Pulmonary artery endothelial cell (primary cell): ENCODE measurements around the gene IQGAP2. TPM values are rescaled to one million over a fixed set of nuclear protein-coding genes. Genes with fewer than 3 reads are reported as not detected.

ENCODE experiments used
- DNase-seq: peaks from one replicate; pipeline ENCODE4 v3.0.0-alpha.2; 2011; ENCODE audit warnings: low read depth, low spot score
- total RNA-seq: library from RNA; depleted of rRNA; stranded (reverse); fragments of >200 nt; gene quantifications from 2 replicates; pipeline ENCODE4 v1.2.3, GENCODE V29; 2014

Gene IQGAP2
- total RNA-seq, 1 donor from 2014 or later = 4.4 TPM

GRCh38 chr5:76683816-76684731 is 281.0 kb downstream of the IQGAP2 start:
- no peak for DNase-seq

- no peak for DNase-seq
Measured at GRCh38 chr5:76684756-76685519, 281.9 kb downstream of the IQGAP2 start.

- DNase-seq = no peak
Measured at GRCh38 chr5:76685704-76686103, 282.6 kb downstream of the IQGAP2 start.

GRCh38 chr5:76688212-76688611 is 285.1 kb downstream of the IQGAP2 start:
- DNase-seq = no peak

- DNase-seq = no peak
Measured at GRCh38 chr5:76688836-76689235, 285.8 kb downstream of the IQGAP2 start.

- DNase-seq = peak; percentile 61
Measured at GRCh38 chr5:76689321-76690036, 286.4 kb downstream of the IQGAP2 start.

- no peak for DNase-seq
Measured at GRCh38 chr5:76690037-76690679, 287.1 kb downstream of the IQGAP2 start.

- peak; percentile 37 for DNase-seq
Measured at GRCh38 chr5:76690704-76691466, 287.8 kb downstream of the IQGAP2 start.

- DNase-seq = peak; percentile 93
Measured at GRCh38 chr5:76691467-76692273, 288.6 kb downstream of the IQGAP2 start.

GRCh38 chr5:76692274-76692540 is 289.1 kb downstream of the IQGAP2 start:
- DNase-seq = no peak

- DNase-seq = no peak
Measured at GRCh38 chr5:76692651-76693050, 289.6 kb downstream of the IQGAP2 start.

- no peak for DNase-seq
Measured at GRCh38 chr5:76693141-76693540, 290.1 kb downstream of the IQGAP2 start.

- no peak for DNase-seq
Measured at GRCh38 chr5:76694317-76694716, 291.2 kb downstream of the IQGAP2 start.

- no peak for DNase-seq
Measured at GRCh38 chr5:76695346-76695745, 292.3 kb downstream of the IQGAP2 start.

GRCh38 chr5:76696251-76696650 is 293.2 kb downstream of the IQGAP2 start:
- peak; percentile 78 for DNase-seq

- DNase-seq = no peak
Measured at GRCh38 chr5:76697670-76698069, 294.6 kb downstream of the IQGAP2 start.

GRCh38 chr5:76700571-76700970 is 297.5 kb downstream of the IQGAP2 start:
- no peak for DNase-seq

- DNase-seq = no peak
Measured at GRCh38 chr5:76701298-76701697, 298.2 kb downstream of the IQGAP2 start.

- DNase-seq = no peak
Measured at GRCh38 chr5:76703707-76704106, 300.6 kb downstream of the IQGAP2 start.

GRCh38 chr5:76704131-76704663 is 301.1 kb downstream of the IQGAP2 start:
- no peak for DNase-seq
